Lower lobe of right lung (tissue), 2 donors: ENCODE data around the gene GATAD2B. TPM values are rescaled to one million over a fixed set of nuclear protein-coding genes. Genes with fewer than 3 reads are reported as not detected.

Source experiments
- ATAC-seq, 2 donors: fragments of 200-7000 bp; cut with Tn5 transposase; one replicate each; pipeline ENCODE4 v1.9.1; 2020 to 2022; ENCODE audit warnings: mild to moderate bottlenecking in 2 of 2, moderate library complexity in 2 of 2
- DNase-seq: peaks from one replicate; pipeline ENCODE4 v3.0.0-alpha.2; 2020
- H3K27ac ChIP-seq: fragments of 200-600 bp; one replicate; pipeline ENCODE4 v1.8.0; 2022
- H3K27me3 ChIP-seq: fragments of 200-600 bp; one replicate; pipeline ENCODE4 v1.8.0; 2022; ENCODE audit warnings: low read depth
- H3K36me3 ChIP-seq: fragments of 200-600 bp; one replicate; pipeline ENCODE4 v1.8.0; 2022; ENCODE audit warnings: mild to moderate bottlenecking
- H3K4me1 ChIP-seq: fragments of 200-600 bp; one replicate; pipeline ENCODE4 v1.8.0; 2022
- H3K4me3 ChIP-seq: fragments of 200-600 bp; one replicate; pipeline ENCODE4 v1.8.0; 2022; ENCODE audit warnings: mild to moderate bottlenecking
- H3K9me3 ChIP-seq: fragments of 200-600 bp; one replicate; pipeline ENCODE4 v1.8.0; 2022
- CTCF ChIP-seq: fragments of 200-600 bp; IDR thresholded peaks from one replicate; pipeline ENCODE4 v1.8.0; 2022; ENCODE audit warnings: antibody characterized with exemption, mild to moderate bottlenecking
- intact Hi-C: fragments of 100-400 bp; cut with DNase I; formaldehyde crosslinking; loops from one replicate; pipeline ENCODE4 v1.11.0; 2022
- total RNA-seq: library from RNA; stranded (reverse); fragmentation: NEBNext Ultra II Directional; extraction: Animal tissue kit (Norgen Biotek cat#: 25700); gene quantifications from one replicate; pipeline ENCODE4 v1.2.1, GENCODE V29; 2021
- donor health status: DM: no; HTN: yes; CAD: no; lungs with severe emphysema.

The GATAD2B gene
- total RNA-seq, 1 donor from 2014 or later: 50.2 TPM

DNA sequence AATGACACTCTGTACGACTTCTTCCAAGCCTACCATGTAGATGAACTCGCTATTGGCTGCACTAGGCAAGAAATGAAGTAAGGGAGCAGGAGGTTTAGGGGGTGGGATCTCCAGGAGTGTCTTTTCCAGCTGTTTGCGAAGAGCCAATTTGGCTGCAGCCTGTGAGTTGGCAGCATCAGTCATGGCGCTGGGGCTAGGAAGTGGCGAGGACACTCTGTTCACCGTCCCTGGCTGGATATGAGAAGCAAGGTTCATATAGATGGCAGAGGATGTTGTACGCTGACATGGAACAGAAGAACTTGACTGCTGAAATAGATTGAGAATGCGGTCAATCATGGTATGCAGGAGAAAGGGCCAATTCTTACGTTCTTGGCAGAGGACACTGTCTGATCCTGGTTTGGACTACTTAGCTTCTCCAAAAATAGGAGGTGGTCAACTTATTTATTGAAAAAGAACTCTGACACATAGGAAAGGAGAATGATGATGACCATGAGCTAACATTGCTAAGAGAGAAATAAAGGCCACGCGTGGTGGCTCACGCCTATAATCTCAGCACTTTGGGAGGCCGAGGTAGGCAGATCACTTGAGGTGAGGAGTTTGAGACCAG, 106.4 kb downstream of the GATAD2B start:
- peaks cover 5% of the 10 kb centered on the region for H3K4me1 ChIP-seq
- H3K9me3 ChIP-seq: no peaks in the 10 kb centered on the region
- intact Hi-C loops: no loop called here
- H3K27me3 ChIP-seq: no peaks in the 10 kb centered on the region
- H3K36me3 ChIP-seq: peaks cover 79% of the 10 kb centered on the region
- no peak for TF ChIP-seq CTCF
- ATAC-seq (no peak), DNase-seq (no peak)
- no peak overlapping the region for H3K27ac ChIP-seq
- no peak overlapping the region for H3K4me3 ChIP-seq

GRCh38 chr1:153805886-153806719, 116.7 kb downstream of the GATAD2B start:
- ATAC-seq (no peak), DNase-seq (no peak)
- no peak overlapping the region for H3K4me3 ChIP-seq
- H3K27me3 ChIP-seq: no peaks in the 10 kb centered on the region
- peaks cover 47% of the 10 kb centered on the region for H3K36me3 ChIP-seq
- intact Hi-C loops: no loop called here
- H3K27ac ChIP-seq: peak overlapping the region; percentile 58
- no peaks in the 10 kb centered on the region for H3K9me3 ChIP-seq
- no peak for TF ChIP-seq CTCF
- peaks cover 37% of the 10 kb centered on the region for H3K4me1 ChIP-seq

DNA sequence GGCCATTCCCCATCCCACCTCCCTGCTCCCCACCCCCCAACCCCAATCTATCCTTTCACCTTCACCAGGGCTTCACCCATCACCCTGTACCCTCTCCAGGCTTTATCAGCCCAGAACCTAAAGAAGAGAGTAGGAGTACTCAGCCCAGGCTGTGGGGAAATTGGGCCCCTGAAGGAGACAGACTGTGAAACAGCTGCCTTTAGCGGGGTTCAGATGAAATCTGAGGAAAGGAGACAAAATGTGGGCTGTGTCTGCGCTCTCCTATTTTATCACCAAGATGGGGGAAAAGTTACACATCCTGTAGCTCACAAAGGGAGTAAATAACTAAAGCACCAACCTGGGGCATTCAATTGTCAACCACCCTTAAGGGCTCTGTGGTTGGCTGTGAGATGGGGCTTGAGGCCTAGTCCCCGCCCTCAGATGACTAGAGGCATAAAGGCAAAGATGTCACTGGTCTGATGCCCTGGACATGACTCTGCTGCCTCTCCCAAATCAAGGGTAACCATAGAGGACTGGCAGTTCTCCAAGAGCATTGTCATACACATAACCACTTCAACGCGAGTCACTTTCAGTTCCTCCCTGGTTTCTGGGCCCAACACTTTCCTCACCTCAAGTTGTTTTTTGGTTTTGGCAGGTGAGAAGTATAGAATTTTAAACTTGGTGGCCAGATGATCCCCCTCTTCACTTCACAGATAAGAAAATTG, 117.6 kb downstream of the GATAD2B start:
- Histone ChIP-seq H3K27me3 (no peaks in the 10 kb centered on the region), H3K4me1 (peaks cover 37% of the 10 kb centered on the region), H3K9me3 (no peaks in the 10 kb centered on the region), H3K4me3 (no peak overlapping the region), H3K27ac (peak overlapping the region; percentile 58), H3K36me3 (peaks cover 38% of the 10 kb centered on the region)
- TF ChIP-seq CTCF: no peak
- ATAC-seq (peak; percentile 93), DNase-seq (peak; percentile 67)
- intact Hi-C loops: no loop called here

- Histone ChIP-seq H3K27me3 (no peaks in the 10 kb centered on the region), H3K4me1 (peaks cover 37% of the 10 kb centered on the region), H3K36me3 (peaks cover 27% of the 10 kb centered on the region), H3K27ac (no peak overlapping the region), H3K9me3 (no peaks in the 10 kb centered on the region), H3K4me3 (no peak overlapping the region)
- intact Hi-C loops: no loop called here
- ATAC-seq (no peak), DNase-seq (no peak)
- TF ChIP-seq CTCF: no peak
Measured at GRCh38 chr1:153804112-153804511, 118.7 kb downstream of the GATAD2B start.

DNA sequence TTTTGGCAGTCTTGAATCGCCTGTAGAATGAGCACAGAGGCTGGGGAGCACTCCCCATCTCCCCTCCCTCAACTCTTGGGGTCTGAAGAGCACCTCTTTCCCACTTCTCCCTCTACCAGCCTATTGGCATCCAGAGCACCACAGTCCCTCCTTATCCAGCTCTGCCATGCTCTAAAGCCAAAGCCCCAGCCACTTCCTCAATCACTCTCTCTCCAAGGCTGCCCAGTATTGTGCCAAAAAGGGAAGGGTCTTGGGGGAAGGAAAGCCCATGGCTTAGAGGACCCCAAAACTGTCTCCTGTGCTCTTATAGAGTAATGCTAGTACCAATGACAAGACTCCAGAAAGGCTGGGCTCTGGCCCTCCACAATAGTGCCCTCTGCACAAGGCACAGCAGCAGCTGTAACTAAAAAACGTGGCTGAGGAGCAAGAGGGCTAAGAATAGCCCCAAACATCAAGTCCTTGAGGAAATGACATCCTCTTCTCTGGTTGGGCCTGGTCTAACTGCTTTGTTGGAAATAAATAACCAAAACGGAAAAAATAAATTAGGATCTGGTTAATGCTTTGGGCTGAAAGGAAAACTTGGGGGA, 119.2 kb downstream of the GATAD2B start:
- Histone ChIP-seq H3K36me3 (peaks cover 22% of the 10 kb centered on the region), H3K27me3 (no peaks in the 10 kb centered on the region), H3K27ac (peak overlapping the region; percentile 13), H3K4me3 (no peak overlapping the region), H3K9me3 (no peaks in the 10 kb centered on the region), H3K4me1 (peaks cover 37% of the 10 kb centered on the region)
- intact Hi-C loops: no loop called here
- ATAC-seq (no peak), DNase-seq (no peak)
- TF ChIP-seq CTCF: no peak
